HG03565 (cell line): ENCODE measurements around the gene AHNAK.
"Not testable (repeated sequence)": the region's sequence is repeated elsewhere in the genome, so short reads cannot be mapped to it uniquely, and the experiment has no call there.

Source experiments
- ATAC-seq: cut with Tn5 transposase; IDR thresholded peaks from one replicate; pipeline ENCODE4 v1.9.1; 2021; ENCODE audit warnings: mild to moderate bottlenecking, moderate library complexity; ENCODE audit not compliant: unreplicated experiment

Gene AHNAK

DNA sequence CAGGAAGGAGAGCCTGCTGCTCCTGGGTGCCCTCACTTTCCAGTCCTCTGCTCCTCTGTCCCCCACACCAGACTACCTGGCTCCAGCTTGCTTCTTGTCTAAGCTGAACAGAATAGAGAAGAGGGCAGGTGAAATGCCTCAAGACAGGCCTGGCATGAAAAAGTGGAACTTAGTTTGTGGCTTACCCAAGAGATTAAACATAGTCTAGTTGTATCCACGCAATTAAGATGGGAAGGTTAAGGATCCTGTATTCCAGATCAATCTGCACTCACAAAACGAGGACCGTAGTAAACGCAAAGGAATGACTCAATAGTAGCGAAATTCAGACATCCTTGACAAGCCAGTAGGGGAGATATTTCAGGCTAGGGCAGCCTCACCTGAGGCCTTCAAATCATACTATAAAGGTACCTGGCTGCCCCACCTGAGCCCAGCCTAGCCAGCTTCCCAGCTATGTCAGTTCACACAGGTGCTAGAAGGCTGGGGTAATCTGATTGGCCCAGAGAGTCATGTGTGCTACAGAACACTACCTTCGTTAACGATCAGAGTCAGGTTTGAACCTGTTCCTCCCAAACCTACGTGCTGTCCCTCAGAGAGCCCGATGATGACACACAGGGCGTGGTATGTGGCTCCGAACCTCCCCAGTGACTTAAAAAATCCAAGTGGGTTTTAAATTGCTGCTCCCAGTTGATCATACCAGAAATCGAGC, 46.5 kb downstream of the AHNAK start:
- no peak for ATAC-seq

DNA sequence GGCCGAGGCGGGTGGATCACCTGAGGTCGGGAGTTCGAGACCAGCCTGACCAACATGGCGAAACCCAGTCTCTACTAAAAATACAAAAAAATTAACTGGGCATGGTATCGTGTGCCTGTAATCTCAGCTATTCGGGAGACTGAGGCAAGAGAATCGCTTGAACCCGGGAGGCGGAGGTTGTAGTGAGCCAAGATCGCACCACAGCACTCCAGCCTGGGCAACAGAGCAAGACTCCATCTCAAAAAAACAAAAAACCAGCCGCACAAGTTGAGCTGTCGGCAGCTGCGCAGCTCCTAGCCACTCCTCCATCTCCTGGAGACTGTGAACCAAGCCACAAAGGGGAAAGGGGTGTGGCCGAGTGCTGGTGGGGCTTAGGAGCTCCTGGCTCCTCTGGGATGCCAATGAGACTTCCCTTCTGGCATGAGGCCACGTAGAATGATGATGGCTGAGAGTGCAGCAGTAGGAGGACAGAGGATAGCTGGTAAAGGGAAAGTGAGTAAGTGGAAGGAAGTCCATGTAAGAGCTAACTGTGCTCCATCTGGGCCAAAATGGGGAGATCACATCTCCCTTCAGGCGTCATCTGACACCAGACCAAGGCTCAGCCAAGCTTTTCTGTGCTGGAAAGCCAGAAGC, 47.2 kb downstream of the AHNAK start:
- ATAC-seq, result not testable (repeated sequence)

- ATAC-seq, result no peak
These were observed 47.9 kb downstream of the AHNAK start for GRCh38 chr11:62498492-62499286.

DNA sequence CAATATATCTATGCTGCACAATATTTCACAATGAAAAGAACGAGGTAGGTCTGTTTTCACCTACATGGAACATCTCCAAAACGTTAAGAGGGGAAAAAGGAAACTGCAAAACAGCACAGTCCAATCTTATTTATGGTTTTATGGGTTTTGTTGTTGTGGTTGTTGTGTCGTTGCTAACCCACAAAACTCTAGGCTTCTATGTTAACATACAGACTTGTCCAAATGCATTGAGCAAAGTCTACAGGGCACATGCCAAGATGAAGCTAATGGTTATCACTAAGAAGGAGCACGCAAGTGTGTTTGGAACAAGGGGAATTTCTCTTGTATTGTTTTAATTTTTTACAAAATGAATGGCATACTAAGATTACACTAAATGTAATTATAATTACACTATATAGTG, 48.6 kb downstream of the AHNAK start:
- ATAC-seq, result no peak

- ATAC-seq, result no peak
These were observed 49.3 kb downstream of the AHNAK start for GRCh38 chr11:62497132-62497801.

DNA sequence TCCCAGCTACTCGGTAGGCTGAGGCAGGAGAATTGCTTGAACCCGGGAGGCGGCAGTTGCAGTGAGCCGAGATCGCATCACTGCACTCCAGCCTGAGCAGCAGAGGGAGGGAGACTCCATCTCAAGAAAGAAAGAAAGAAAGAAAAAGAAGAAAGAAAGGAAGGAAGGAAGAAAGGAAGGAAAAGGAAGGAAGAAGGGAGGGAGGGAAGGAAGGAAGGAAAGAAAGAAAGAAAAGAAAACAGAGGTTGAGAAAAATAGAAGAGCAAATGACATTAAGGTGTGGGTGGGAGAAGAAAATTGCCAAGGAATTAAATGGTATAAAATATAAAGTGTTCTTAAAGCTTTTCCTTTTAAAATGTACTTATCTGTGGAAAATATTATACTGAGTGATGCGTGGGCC, 49.9 kb downstream of the AHNAK start:
- no peak for ATAC-seq

DNA sequence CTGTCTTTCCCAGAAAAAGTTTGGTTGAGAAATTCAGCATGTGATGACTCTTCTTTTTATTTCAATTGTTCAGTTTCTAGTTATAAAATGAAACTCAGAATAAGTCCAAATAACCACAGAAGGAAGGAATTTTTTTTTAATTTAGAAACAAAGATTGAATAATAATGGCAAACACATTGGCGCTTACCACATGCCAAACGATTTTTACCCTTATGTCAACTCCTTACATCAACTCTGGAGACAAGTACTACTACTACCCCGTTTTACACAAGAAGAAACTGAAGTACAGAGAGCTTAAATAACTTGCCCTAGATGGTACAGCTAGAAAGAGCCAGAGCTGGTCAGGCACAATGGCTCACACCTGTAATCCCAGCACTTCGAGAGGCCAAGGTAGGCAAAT, 52.4 kb downstream of the AHNAK start:
- no peak for ATAC-seq

DNA sequence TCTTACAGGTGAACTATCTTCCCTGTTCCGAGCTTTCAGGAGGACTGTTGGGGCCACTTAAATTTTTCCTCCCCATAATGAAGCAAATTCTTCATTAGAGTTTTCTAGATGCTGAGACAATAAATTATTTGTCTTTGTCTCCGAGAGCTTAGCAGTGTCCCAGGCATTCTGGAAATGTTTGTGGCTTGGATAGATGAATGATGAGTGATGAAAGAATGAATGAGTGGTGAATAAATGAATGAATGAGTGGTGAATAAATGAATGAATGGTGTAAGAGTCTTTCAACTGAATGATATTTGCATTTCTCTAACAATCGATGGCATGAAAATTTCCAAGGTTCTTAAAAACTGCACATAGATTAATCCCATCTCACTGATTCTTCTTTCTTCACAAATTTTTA, 52.8 kb downstream of the AHNAK start:
- no peak for ATAC-seq

DNA sequence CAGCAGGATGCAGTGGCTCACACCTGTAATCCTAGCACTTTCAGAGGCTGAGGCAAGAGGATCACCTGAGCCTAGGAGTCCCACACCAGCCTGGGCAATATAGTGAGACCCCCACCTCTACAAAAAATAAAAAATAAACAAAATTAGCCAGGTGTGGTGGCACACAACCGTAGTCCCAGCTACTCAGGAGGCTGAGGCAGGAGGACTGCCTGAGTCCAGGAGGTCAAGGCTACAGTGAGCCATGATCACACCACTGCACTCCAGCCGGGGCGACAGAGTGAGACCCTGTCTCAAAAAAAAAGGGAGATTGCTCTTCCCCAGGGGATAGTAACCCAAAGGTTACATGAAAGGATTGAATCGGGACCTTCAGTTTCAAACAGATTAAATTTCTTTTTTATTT, 54.0 kb downstream of the AHNAK start:
- no peak for ATAC-seq

GRCh38 chr11:62491571-62492329, 54.9 kb downstream of the AHNAK start:
- ATAC-seq, result no peak

GRCh38 chr11:62489204-62489603, 57.4 kb downstream of the AHNAK start:
- no peak for ATAC-seq

GRCh38 chr11:62487738-62488551, 58.7 kb downstream of the AHNAK start:
- ATAC-seq, result no peak

DNA sequence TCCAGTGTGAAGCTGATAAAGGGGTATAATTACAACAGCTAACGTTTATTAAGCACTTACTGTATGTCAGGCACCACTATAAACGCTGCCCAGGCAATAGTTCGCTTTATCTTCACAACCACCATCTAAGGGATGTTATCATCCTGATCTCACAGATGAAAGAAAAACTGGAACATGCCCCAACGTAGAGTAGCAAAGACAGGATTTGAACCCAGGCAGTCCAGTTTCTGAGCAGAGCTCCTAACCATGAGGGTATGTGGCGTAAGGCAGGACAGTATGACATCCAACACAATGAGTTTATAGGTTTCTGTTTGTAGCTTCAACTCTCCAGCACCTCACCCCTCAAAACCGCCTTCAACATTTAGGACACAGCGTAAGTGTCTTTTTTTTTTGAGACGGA, 59.5 kb downstream of the AHNAK start:
- ATAC-seq, result no peak

DNA sequence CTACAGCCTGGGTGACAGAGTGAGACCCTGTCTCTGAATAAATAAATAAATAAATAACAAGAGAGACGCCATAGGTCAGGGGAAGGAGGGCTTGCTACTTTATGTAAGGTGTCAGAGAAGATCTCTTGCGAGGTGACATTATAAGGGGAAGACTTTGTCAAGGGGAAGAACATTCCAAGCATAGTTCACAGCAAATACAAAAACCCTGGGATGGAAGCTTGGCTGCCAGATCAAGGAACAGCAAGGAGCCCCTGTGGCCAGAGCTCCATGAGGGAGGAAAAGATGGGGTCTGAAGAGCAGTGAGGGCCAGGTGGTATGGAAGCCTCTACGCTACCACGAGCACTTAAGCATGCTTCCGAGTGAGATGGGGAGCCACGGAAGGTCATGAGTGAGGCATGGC, 62.3 kb downstream of the AHNAK start:
- no peak for ATAC-seq

- no peak for ATAC-seq
These were observed 63.9 kb downstream of the AHNAK start for GRCh38 chr11:62482753-62483152.

- ATAC-seq, result no peak
These were observed 66.9 kb downstream of the AHNAK start for GRCh38 chr11:62479631-62480201.

GRCh38 chr11:62477927-62478326, 68.7 kb downstream of the AHNAK start:
- no peak for ATAC-seq

DNA sequence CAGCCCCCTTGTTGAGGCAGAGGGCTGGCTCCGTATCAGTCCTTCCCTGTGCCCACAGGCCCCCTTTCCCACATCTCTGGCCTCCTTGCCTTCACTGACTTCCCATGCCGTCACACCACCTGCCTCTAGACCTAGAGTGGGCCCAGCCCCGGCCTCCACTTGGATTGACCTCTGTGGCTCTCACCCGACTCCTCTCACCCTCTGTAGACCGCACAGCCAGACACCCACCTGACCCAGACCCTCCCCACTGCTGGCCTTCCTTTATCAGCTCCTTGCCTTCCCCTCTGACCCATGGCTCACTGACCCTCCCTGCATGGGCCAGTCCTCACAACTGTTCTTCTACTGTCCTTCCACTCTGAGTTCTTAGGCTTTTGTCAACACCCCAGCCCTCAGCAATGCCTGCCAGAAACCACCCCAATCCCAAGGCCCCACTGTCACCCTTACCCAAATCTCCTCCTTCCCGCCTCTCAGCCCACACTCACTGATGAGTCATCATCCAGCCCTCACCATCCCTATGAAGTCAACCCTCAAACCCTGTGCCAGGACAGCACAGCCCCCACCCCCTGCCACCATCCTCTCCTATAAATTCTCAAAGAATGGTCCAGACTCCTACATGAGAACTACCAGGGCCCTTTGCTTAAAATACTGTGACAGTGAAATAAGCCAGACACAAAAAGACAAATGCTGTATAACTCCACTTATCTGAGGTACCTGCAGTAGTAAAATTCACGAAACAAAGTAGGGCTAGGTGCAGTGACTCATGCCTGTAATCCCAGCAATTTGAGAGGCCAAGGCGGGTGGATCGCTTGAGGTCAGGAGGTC, 74.3 kb downstream of the AHNAK start:
- ATAC-seq, result no peak

DNA sequence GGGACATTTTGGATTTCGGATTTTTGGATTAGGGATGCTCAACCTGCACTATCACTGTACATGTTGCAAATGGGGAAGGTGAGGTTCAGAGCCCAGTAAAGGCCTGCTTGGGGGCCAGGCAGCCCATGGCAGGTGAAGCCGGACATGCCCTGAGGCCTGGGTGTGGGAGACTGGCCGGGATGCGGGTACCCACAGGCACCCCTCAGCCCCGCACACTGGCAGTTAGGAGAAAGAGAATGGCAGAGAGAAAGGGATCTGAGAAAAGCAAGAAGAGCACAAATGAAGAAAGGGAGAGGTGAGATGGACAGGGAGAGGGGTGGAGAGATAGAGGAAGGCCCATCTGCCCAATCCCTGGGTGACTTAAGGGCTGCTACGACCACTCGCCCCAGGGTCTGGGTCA, 75.0 kb downstream of the AHNAK start:
- ATAC-seq, result no peak
